WI38 (cell line): ENCODE measurements around the gene LAMC1.

Experiments
- H3K4me3 ChIP-seq: 2 replicates; pipeline ENCODE4 v1.5.1; 2011; ENCODE audit warnings: low read depth, mild to moderate bottlenecking, control low read depth, low read length
- CTCF ChIP-seq: IDR thresholded peaks from 2 replicates; pipeline ENCODE4 v1.5.1; 2012; ENCODE audit warnings: low read depth, mild to moderate bottlenecking, control low read depth, low read length

LAMC1 gene

GRCh38 chr1:183106746-183107145 is 83.5 kb downstream of the LAMC1 start:
- no peak for TF ChIP-seq CTCF

GRCh38 chr1:183110326-183110880 is 87.2 kb downstream of the LAMC1 start:
- no peak for TF ChIP-seq CTCF
- H3K4me3 ChIP-seq, result no peak overlapping the region

More at GRCh38 chr1:183106746-183107145, 83.5 kb downstream of the LAMC1 start:
- no peak overlapping the region for H3K4me3 ChIP-seq

GRCh38 chr1:183114441-183114840 is 91.2 kb downstream of the LAMC1 start:
- TF ChIP-seq CTCF, result no peak
- H3K4me3 ChIP-seq, result no peak overlapping the region

- no peak for TF ChIP-seq CTCF
- H3K4me3 ChIP-seq, result no peak overlapping the region
These were observed 93.2 kb downstream of the LAMC1 start for GRCh38 chr1:183116416-183116815.

- TF ChIP-seq CTCF, result no peak
- H3K4me3 ChIP-seq, result no peak overlapping the region
These were observed 98.4 kb downstream of the LAMC1 start for GRCh38 chr1:183121609-183122008.

GRCh38 chr1:183124259-183124658 is 101.0 kb downstream of the LAMC1 start:
- TF ChIP-seq CTCF, result no peak
- no peak overlapping the region for H3K4me3 ChIP-seq

- no peak overlapping the region for H3K4me3 ChIP-seq
- no peak for TF ChIP-seq CTCF
These were observed 102.2 kb downstream of the LAMC1 start for GRCh38 chr1:183125279-183125999.
